GM21717 (cell line): ENCODE results near the gene DLG4.
A peak's percentile ranks its signal among the peaks of the same experiment; 100 is the strongest.
"Not testable (repeated sequence)": the region's sequence is repeated elsewhere in the genome, so short reads cannot be mapped to it uniquely, and the experiment has no call there.

Experiments used
- ATAC-seq: cut with Tn5 transposase; IDR thresholded peaks from one replicate; pipeline ENCODE4 v1.9.1; 2021; ENCODE audit warnings: mild to moderate bottlenecking, moderate library complexity; ENCODE audit not compliant: unreplicated experiment

DLG4 gene

GRCh38 chr17:7249830-7250229, 30.2 kb upstream of the DLG4 start:
- no peak for ATAC-seq

DNA sequence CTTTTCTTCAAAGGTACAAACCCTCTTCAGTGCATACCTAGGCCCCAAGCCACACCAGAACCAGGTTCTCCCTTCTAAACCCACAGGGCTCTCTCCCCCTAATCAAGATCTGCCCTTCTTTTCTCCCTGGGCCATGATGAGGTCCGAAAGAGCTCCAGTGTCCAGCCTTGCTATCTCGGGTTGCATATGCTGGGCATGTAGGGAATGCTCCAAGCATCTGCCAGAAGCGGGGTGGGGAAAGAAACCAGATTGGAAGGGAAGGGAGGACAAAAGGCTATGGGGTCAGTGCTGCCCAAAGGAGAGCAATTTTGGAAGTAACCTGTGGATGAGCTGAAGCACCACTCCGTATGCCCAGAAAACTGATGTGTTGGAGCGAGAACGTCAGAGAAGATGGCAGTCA, 29.6 kb upstream of the DLG4 start:
- ATAC-seq, result no peak

DNA sequence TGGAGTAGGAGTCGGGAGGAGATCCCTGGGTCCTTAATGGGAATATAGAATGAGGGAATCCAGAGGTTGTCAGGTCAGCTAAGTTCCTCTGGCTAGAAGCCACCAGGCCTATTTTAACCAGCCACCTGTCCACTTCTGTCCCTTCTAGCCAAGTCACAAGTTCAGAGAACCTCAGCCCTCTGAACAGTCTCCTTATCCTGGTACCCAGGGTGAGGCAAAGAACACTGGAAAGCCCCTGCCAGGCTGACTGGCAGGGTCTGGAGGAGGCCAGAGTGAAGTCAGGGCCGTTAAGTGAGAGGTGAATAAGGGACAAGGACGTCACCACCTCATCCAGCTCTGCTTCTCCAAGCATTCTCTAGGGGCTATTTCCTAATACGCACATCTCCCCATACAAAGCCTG, 29.2 kb upstream of the DLG4 start:
- ATAC-seq, result no peak

GRCh38 chr17:7246779-7247178, 27.1 kb upstream of the DLG4 start:
- no peak for ATAC-seq

DNA sequence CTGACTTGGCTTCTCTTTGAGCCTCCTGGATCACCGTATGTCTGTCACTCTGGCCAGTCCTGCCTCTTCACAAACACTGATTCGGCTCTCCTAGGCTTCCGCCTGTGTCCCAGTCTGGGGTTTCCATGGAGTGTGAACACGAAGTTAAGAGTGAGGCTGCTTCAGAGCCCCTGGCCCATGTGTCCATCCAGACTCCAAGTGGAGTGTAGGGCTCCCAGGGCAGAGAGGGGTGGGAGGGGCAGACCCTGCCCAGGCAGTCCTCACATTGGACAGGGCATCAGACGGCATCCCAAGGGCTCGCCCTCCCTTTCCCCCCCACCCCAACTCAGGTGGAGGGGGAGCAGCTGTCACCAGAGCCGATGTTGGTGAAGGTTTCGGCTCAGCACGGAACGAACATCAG, 24.2 kb upstream of the DLG4 start:
- ATAC-seq, result not testable (repeated sequence)

DNA sequence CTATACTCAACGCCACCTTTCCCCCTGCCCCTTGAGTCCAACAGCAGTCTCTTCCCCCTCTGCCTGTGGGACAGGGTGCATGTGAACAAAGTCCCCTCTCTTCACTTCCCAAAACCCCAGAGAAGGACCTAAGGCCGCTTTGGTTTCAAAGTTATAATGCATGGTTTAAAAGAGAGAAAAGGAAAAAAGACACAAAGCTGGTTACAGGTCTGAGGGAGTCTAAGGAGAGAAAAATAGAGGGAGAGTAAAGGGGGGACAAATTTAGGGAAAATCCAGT, 23.8 kb upstream of the DLG4 start:
- ATAC-seq, result no peak

DNA sequence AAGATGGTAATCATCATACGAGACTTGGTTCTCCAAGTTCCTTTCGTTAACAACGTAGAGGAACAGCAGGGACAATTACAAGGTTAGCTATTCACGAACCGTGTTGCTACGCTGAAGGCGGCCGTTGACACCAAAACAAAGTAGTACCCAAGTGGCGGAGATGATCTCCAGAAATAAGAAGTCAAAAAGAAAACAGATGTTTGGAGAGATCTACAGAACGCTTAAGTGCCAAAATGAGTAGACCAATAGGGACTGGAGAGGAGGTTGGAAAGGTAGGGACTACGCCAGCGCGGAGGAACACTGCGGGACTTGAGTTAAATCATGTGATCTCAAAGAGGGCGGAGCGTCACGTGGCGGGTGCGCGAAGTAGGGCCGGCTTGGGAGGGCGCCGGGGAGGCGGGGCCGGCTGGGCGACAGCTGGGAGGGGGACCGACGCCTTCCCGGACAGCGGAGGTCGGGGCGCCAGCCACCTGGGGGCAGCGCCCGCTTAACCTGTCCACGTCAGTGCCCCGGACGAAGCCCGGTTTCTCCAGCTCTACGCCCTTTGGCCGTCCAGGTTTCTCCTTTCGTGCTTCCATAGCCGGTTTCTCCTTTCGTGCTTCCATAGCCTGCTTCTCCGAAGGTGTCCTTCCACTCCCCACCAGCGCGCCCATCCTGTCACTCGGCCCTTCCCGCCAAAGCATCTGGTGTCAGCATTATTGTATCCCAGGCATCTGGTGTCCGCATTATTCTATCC, 23.2 kb upstream of the DLG4 start:
- peak; percentile 38 for ATAC-seq

- peak; percentile 27 for ATAC-seq
Measured at GRCh38 chr17:7241783-7242716, 22.4 kb upstream of the DLG4 start, which contains the start of gene GABARAP. Gene GABARAP (minus strand): TSS chr17:7242449. CDS start chr17:7242330, 119 bp downstream.

DNA sequence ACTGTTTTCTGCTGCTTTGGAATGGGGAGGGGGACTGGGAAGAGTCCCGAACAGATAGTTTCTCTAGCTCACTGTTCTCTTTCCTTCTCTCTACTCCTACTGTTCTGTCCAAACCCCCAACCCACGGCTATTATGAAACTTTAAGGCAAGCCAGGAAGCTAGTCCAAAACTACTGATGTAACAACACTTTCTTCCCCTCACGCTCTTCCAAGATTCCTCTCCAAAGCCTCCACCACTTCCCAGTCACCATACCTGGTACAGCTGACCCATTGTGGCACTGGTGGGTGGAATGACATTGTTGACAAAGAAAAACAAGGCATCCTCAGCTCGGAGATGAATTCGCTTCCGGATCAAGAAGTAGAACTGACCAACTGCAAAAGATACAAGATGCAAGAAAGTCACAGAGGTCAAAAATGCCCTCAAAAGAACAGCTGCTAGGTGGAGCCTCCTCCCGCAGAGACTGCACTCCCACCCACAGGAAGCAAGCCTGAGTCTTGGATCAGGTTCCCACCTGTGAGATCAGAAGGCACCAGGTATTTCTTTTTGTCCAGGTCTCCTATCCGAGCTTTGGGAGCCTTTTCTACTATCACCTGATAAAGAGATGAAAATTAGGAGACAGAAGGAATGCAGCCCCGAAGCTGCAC, 21.6 kb upstream of the DLG4 start:
- no peak for ATAC-seq

DNA sequence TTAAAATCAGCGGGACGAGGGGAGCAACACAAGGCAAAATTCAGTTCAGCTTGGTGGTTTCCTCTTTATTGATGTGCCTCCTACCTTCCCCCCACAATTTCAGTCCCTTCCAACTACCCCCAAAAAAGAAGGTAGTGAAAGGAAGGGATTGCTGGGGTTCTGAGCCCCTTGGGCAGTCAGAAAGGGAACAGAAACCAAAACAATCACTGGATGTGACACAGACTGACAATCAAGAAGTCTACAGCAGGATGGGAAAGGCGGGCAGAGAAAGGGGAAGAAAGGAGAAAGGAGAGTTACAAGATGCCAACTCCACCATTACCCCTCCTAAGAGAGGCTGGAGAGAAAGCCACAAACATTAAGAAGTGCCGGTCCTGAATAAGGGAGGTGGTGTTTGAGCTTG, 20.7 kb upstream of the DLG4 start:
- no peak for ATAC-seq

GRCh38 chr17:7239091-7240027, 19.7 kb upstream of the DLG4 start, which contains the start of gene PHF23:
Gene PHF23 (minus strand): TSS chr17:7239457. CDS start chr17:7239279, 178 bp downstream.
- ATAC-seq, result peak; percentile 37

GRCh38 chr17:7238420-7239090, 18.9 kb upstream of the DLG4 start:
- no peak for ATAC-seq

DNA sequence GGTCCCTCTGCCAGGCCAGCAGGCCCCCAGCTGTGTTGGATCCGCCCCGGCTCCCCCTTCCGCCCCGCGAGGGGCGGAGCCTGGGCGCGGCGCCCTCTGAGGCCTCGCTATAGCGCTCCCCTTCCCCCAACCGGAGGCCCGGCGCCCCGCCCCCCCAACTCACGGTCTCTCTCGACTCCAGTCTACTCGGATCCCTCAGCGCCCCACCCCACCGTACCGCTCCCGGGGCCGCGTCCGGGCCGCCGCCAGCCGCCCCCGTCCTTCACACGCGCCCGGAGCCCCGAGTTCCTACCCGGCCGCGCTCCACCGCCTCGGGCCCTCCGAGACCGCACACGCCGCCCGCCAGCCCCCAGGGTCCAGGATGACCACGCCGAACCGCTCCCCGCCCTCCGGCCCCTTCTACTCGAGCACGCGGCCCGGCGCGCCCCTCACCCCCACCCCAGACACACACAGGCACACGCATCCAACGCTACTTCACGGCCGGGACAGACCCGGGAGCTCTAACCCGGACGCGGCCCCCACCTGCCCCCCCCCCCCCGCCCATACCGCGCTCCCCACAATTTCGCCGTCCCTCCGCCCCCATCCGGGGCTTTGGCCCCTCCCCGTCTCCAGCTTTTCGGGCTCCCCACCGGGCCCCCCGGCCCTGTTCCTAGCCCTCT, 18.3 kb upstream of the DLG4 start:
- ATAC-seq, result no peak

GRCh38 chr17:7237266-7237760, 17.7 kb upstream of the DLG4 start:
- ATAC-seq, result no peak

DNA sequence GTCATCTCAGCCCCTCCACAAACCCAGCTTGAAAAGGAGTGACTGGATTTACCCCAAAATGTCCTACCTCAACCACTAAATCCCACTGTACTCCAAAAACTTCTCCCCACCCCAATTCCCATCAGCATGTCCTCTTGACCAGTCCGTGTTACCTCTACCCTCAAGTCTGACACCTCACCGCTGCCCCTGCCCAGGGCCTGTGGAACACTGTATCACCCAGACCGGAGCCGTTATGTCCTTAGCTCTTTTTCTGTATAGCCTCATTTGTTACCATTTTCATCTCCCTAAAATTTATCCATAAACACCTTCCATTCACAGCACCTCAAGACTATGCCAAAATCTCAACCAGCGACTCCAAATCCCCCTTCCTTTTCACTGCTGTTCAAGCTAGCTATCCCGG, 17.2 kb upstream of the DLG4 start:
- ATAC-seq, result no peak

DNA sequence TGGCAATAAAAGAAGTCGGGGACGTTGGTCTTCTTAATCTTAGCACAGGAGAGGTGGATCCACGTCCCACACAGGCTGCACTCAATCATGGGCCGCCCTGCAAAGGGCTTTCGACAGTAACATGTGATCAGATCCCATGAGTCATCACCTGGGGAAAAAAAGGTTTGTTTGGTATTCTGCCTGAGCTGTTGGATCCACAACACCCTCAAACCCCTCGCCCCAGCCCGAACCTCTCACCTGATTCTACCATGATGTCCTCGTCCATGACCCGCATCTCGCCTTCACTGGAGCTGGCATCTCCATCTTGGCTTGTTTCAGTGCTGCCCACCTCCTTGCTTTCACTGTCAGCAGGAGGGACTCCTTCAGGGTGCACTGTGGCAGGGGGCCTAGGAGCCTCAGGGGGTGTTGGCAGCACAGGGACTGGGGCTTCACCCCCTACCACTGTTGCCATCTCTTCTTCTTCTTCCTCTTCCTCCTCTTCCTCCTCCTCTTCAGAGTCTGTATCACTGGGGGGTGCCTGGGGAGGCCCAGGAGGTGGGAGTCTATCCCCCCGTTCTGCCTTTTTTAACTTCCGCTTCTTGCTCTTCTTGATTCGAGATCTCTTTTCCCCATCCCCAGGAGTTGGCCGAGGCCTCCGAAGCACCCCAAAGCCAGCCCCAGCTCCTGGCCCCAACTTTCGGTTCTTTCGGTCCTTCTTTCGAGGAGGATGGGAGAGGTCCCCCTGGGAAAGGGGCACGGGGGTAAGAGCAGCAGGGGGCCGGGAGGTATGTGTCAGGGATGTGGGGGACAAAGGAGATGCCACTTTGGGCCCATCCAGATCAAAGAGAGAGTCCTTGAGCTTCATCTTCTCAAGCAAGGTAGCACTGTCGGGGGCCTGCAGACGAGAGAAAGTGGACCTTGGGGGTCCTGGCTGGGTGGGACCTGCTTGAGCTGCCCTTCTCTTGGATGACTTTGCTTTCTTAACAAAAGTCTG, 16.3 kb upstream of the DLG4 start:
- no peak for ATAC-seq

- ATAC-seq, result peak; percentile 31
Measured at GRCh38 chr17:7234083-7234951, 14.7 kb upstream of the DLG4 start, which contains the start of gene DVL2. Gene DVL2 (minus strand): TSS chr17:7234517. CDS start chr17:7234262, 255 bp downstream.
